ENCODE measurements around the gene C15orf61. TPM values are rescaled to one million over a fixed set of nuclear protein-coding genes. Genes with fewer than 3 reads are reported as not detected.

Gene C15orf61
- total and polyA plus RNA-seq, 4 donors: 1.4 to 5.6 (median 2.5) TPM

- no peak for DNase-seq (ENCODE audit: low spot score)
- Histone ChIP-seq H3K4me3 (ENCODE audit: low read depth in 1 of 3, low read length in 3 of 3) (no peak overlapping the region), H3K9me3 (ENCODE audit: control insufficient read depth in 4 of 4, low read length in 3 of 4) (no peaks in the 10 kb centered on the region), H3K4me1 (ENCODE audit: control insufficient read depth in 4 of 4, insufficient read depth in 4 of 4, low read length in 3 of 4) (peaks cover 0 to 1% (median 0%) of the 10 kb centered on the region in 4 donors), H3K9ac (ENCODE audit: low read depth in 1 of 2, low read length in 2 of 2) (no peak overlapping the region), H3K27ac (ENCODE audit: low read depth in 1 of 2, low read length in 2 of 2) (no peak overlapping the region), H3K36me3 (ENCODE audit: control insufficient read depth in 4 of 4, insufficient read depth in 3 of 4, low read depth in 1 of 4, low read length in 3 of 4) (peaks cover 4 to 24% (median 15%) of the 10 kb centered on the region in 4 donors), H3K27me3 (ENCODE audit: control insufficient read depth in 4 of 4, insufficient read depth in 4 of 4, low read length in 3 of 4) (no peaks in the 10 kb centered on the region)
- 89% methylated on average over 7 of the region's 7 CpGs for WGBS
- TF ChIP-seq JUND (IDR thresholded peaks at IDR 0.05): no peak
- TF ChIP-seq GABPA (IDR thresholded peaks at IDR 0.05 in 1 of 2, conservative IDR thresholded peaks at IDR 0.05 in 1 of 2): no peak
- no peak for TF ChIP-seq HNF4G (IDR thresholded peaks at IDR 0.05)
- no peak for TF ChIP-seq HNF4A (conservative IDR thresholded peaks at IDR 0.05)
These were observed 10.2 kb upstream of the C15orf61 start for GRCh38 chr15:67510597-67511190.

GRCh38 chr15:67511606-67512005 lies 9.3 kb upstream of the C15orf61 start:
- peaks cover 4 to 24% (median 15%) of the 10 kb centered on the region in 4 donors for H3K36me3 ChIP-seq (ENCODE audit: control insufficient read depth in 4 of 4, insufficient read depth in 3 of 4, low read depth in 1 of 4, low read length in 3 of 4)
- peaks cover 0 to 1% (median 0%) of the 10 kb centered on the region in 4 donors for H3K4me1 ChIP-seq (ENCODE audit: control insufficient read depth in 4 of 4, insufficient read depth in 4 of 4, low read length in 3 of 4)
- DNase-seq (ENCODE audit: low spot score): no peak
- H3K27me3 ChIP-seq (ENCODE audit: control insufficient read depth in 4 of 4, insufficient read depth in 4 of 4, low read length in 3 of 4): no peaks in the 10 kb centered on the region
- H3K9me3 ChIP-seq (ENCODE audit: control insufficient read depth in 4 of 4, low read length in 3 of 4): no peaks in the 10 kb centered on the region
- TF ChIP-seq HNF4G (IDR thresholded peaks at IDR 0.05) (no peak), MAX (IDR thresholded peaks at IDR 0.05) (no peak), JUND (IDR thresholded peaks at IDR 0.05) (no peak), FOXA2 (IDR thresholded peaks at IDR 0.05) (no peak), FOXA1 (IDR thresholded peaks at IDR 0.05) (no peak), RAD21 (IDR thresholded peaks at IDR 0.05) (no peak), REST (IDR thresholded peaks at IDR 0.05) (no peak), GABPA (IDR thresholded peaks at IDR 0.05 in 1 of 2, conservative IDR thresholded peaks at IDR 0.05 in 1 of 2) (no peak), HNF4A (conservative IDR thresholded peaks at IDR 0.05) (no peak), YY1 (IDR thresholded peaks at IDR 0.05) (no peak), CTCF (IDR thresholded peaks at IDR 0.05; ENCODE audit: low read depth, low read length, missing input control) (no peak)
- H3K9ac ChIP-seq (ENCODE audit: low read depth in 1 of 2, low read length in 2 of 2): no peak overlapping the region
- no peak overlapping the region for H3K4me3 ChIP-seq (ENCODE audit: low read depth in 1 of 3, low read length in 3 of 3)
- 96% methylated on average over 3 of the region's 3 CpGs for WGBS
- no peak overlapping the region for H3K27ac ChIP-seq (ENCODE audit: low read depth in 1 of 2, low read length in 2 of 2)

GRCh38 chr15:67512140-67512539 lies 8.8 kb upstream of the C15orf61 start:
- TF ChIP-seq EGR1 (IDR thresholded peaks at IDR 0.05; ENCODE audit: low read depth in 2 of 2): no peak
- TF ChIP-seq FOXA2 (IDR thresholded peaks at IDR 0.05): no peak
- TF ChIP-seq ZBTB33 (IDR thresholded peaks at IDR 0.05): no peak
- TF ChIP-seq RAD21 (IDR thresholded peaks at IDR 0.05): no peak
- TF ChIP-seq REST (IDR thresholded peaks at IDR 0.05): no peak
- TF ChIP-seq ATF3 (IDR thresholded peaks at IDR 0.05): no peak
- no peak for TF ChIP-seq YY1 (IDR thresholded peaks at IDR 0.05)
- TF ChIP-seq SP1 (IDR thresholded peaks at IDR 0.05): no peak
- WGBS: 56% methylated on average over 3 of the region's 3 CpGs
- no peak for DNase-seq (ENCODE audit: low spot score)
- Histone ChIP-seq H3K27me3 (ENCODE audit: control insufficient read depth in 4 of 4, insufficient read depth in 4 of 4, low read length in 3 of 4) (no peaks in the 10 kb centered on the region), H3K36me3 (ENCODE audit: control insufficient read depth in 4 of 4, insufficient read depth in 3 of 4, low read depth in 1 of 4, low read length in 3 of 4) (peaks cover 4 to 24% (median 17%) of the 10 kb centered on the region in 4 donors), H3K9ac (ENCODE audit: low read depth in 1 of 2, low read length in 2 of 2) (no peak overlapping the region), H3K4me1 (ENCODE audit: control insufficient read depth in 4 of 4, insufficient read depth in 4 of 4, low read length in 3 of 4) (peaks cover 0 to 1% (median 0%) of the 10 kb centered on the region in 4 donors), H3K4me3 (ENCODE audit: low read depth in 1 of 3, low read length in 3 of 3) (no peak overlapping the region), H3K9me3 (ENCODE audit: control insufficient read depth in 4 of 4, low read length in 3 of 4) (no peaks in the 10 kb centered on the region), H3K27ac (ENCODE audit: low read depth in 1 of 2, low read length in 2 of 2) (no peak overlapping the region)
